Measurements from ENCODE around the gene EPC1.

- TF ChIP-seq RNF2 (IDR thresholded peaks at IDR 0.05; ENCODE audit: borderline replicate concordance, low read depth) (no peak), HDAC2 (IDR thresholded peaks at IDR 0.05) (no peak), HOXA7 (CRISPR knock-in tag; IDR thresholded peaks at IDR 0.05) (no peak), SMC3 (IDR thresholded peaks at IDR 0.05) (no peak), CTCF (IDR thresholded peaks at IDR 0.05) (no peak)
These were observed 5.4 kb downstream of the EPC1 start for GRCh38 chr10:32341596-32341995.

Data from A549 (cell line).